Esophagus (tissue), 2 donors: Measurements from ENCODE around the gene POLR1A. TPM values are rescaled to one million over a fixed set of nuclear protein-coding genes. Genes with fewer than 3 reads are reported as not detected.

Experiments used
- H3K27ac ChIP-seq, 2 donors: one replicate each; pipeline ENCODE4 v1.5.1; 2013; ENCODE audit warnings: low read depth in 2 of 2, mild to moderate bottlenecking in 2 of 2, inconsistent platforms in 1 of 2, low read length in 1 of 2, moderate library complexity in 1 of 2
- H3K27me3 ChIP-seq, 2 donors: one replicate each; pipeline ENCODE4 v1.6.1; 2013; ENCODE audit warnings: low read length in 2 of 2, control low read depth in 1 of 2, mild to moderate bottlenecking in 1 of 2; ENCODE audit not compliant: insufficient read depth in 2 of 2, control insufficient read depth in 1 of 2
- H3K36me3 ChIP-seq, 2 donors: one replicate each; pipeline ENCODE4 v1.6.1; 2013; ENCODE audit warnings: low read length in 1 of 2; ENCODE audit not compliant: control insufficient read depth in 2 of 2, insufficient read depth in 2 of 2
- H3K4me1 ChIP-seq, 2 donors: one replicate each; pipeline ENCODE4 v1.6.1; 2013; ENCODE audit warnings: low read length in 1 of 2; ENCODE audit not compliant: control insufficient read depth in 2 of 2, insufficient read depth in 2 of 2
- H3K4me3 ChIP-seq, 2 donors: one replicate each; pipeline ENCODE4 v1.5.1; 2013; ENCODE audit warnings: low read length in 2 of 2, mild to moderate bottlenecking in 2 of 2, low read depth in 1 of 2, moderate library complexity in 1 of 2
- H3K9me3 ChIP-seq, 2 donors: one replicate each; pipeline ENCODE4 v1.6.1; 2013; ENCODE audit warnings: mild to moderate bottlenecking in 2 of 2, low read depth in 1 of 2, low read length in 1 of 2, moderate library complexity in 1 of 2; ENCODE audit not compliant: control insufficient read depth in 2 of 2, insufficient read depth in 1 of 2
- WGBS, 2 donors: extraction: QIAGEN DNeasy Blood & Tissue Kit; methylation state at CpG; one replicate each; pipeline ENCODE4 v1.1.7; 2013; 5-methylcytosine and 5-hydroxymethylcytosine counted together
- polyA plus RNA-seq, 2 donors: library from polyadenylated mRNA; stranded (reverse); fragments of 200-250 nt; gene quantifications; one replicate each; pipeline ENCODE4 v1.2.3, GENCODE V29; 2013
- donor health status: healthy with polysubstance abuse.
- donor health status: Bipolar disorder and iron deficiency.

POLR1A gene
- polyA plus RNA-seq, 2 donors: 4.2 to 4.8 TPM

- WGBS, 2 donors: 91 to 92% methylated on average over 7 of the region's 7 CpGs
- H3K27ac ChIP-seq: no peak overlapping the region
- H3K4me1 ChIP-seq: no peaks in the 10 kb centered on the region
- no peaks in the 10 kb centered on the region for H3K9me3 ChIP-seq
- no peaks in the 10 kb centered on the region for H3K27me3 ChIP-seq
- H3K4me3 ChIP-seq: no peak overlapping the region
- H3K36me3 ChIP-seq: peaks cover 23 to 28% of the 10 kb centered on the region in 2 donors
Observed at GRCh38 chr2:86138736-86139625, 33.3 kb upstream of the POLR1A start.

GRCh38 chr2:86136141-86136540 lies 30.5 kb upstream of the POLR1A start:
- Histone ChIP-seq H3K27ac (no peak overlapping the region), H3K27me3 (no peaks in the 10 kb centered on the region), H3K4me3 (no peak overlapping the region), H3K36me3 (peaks cover 34 to 37% of the 10 kb centered on the region in 2 donors), H3K4me1 (no peaks in the 10 kb centered on the region), H3K9me3 (no peaks in the 10 kb centered on the region)
- 76 to 85% methylated on average over 2 of the region's 2 CpGs for WGBS, 2 donors

GRCh38 chr2:86135653-86136052 lies 30.0 kb upstream of the POLR1A start:
- 74 to 77% methylated on average over 5 of the region's 5 CpGs for WGBS, 2 donors
- H3K36me3 ChIP-seq: peaks cover 30 to 37% of the 10 kb centered on the region in 2 donors
- no peaks in the 10 kb centered on the region for H3K9me3 ChIP-seq
- no peak overlapping the region for H3K27ac ChIP-seq
- no peaks in the 10 kb centered on the region for H3K27me3 ChIP-seq
- no peaks in the 10 kb centered on the region for H3K4me1 ChIP-seq
- no peak overlapping the region for H3K4me3 ChIP-seq

- Histone ChIP-seq H3K4me3 (no peak overlapping the region), H3K4me1 (no peaks in the 10 kb centered on the region), H3K27me3 (no peaks in the 10 kb centered on the region), H3K36me3 (peaks cover 33 to 39% of the 10 kb centered on the region in 2 donors), H3K9me3 (no peaks in the 10 kb centered on the region), H3K27ac (no peak overlapping the region)
- WGBS, 2 donors: 93 to 96% methylated on average over 4 of the region's 4 CpGs
Observed at GRCh38 chr2:86134709-86135108, 29.0 kb upstream of the POLR1A start.

- Histone ChIP-seq H3K9me3 (no peaks in the 10 kb centered on the region), H3K4me1 (no peaks in the 10 kb centered on the region), H3K27ac (no peak overlapping the region), H3K4me3 (no peak overlapping the region), H3K36me3 (peaks cover 17 to 30% of the 10 kb centered on the region in 2 donors), H3K27me3 (no peaks in the 10 kb centered on the region)
- 83% methylated on average over 5 of the region's 5 CpGs for WGBS, 2 donors
Observed at GRCh38 chr2:86124683-86125082, 19.0 kb upstream of the POLR1A start.

- no peak overlapping the region for H3K27ac ChIP-seq
- 92 to 93% methylated on average over 5 of the region's 5 CpGs for WGBS, 2 donors
- H3K9me3 ChIP-seq: no peaks in the 10 kb centered on the region
- no peaks in the 10 kb centered on the region for H3K4me1 ChIP-seq
- H3K4me3 ChIP-seq: no peak overlapping the region
- H3K36me3 ChIP-seq: peaks cover 16 to 29% of the 10 kb centered on the region in 2 donors
- no peaks in the 10 kb centered on the region for H3K27me3 ChIP-seq
Observed at GRCh38 chr2:86123328-86123925, 17.7 kb upstream of the POLR1A start.

- no peak overlapping the region for H3K4me3 ChIP-seq
- WGBS, 2 donors: 88 to 97% methylated on average over 2 of the region's 2 CpGs
- no peaks in the 10 kb centered on the region for H3K27me3 ChIP-seq
- H3K4me1 ChIP-seq: no peaks in the 10 kb centered on the region
- H3K27ac ChIP-seq: no peak overlapping the region
- H3K9me3 ChIP-seq: no peaks in the 10 kb centered on the region
- H3K36me3 ChIP-seq: peaks cover 17 to 25% of the 10 kb centered on the region in 2 donors
Observed at GRCh38 chr2:86118130-86118529, 12.4 kb upstream of the POLR1A start.

- peak overlapping the region in 1 of 2 donors; percentile 85 for H3K4me3 ChIP-seq
- H3K4me1 ChIP-seq: no peaks in the 10 kb centered on the region
- peaks cover 3 to 4% of the 10 kb centered on the region in 2 donors for H3K36me3 ChIP-seq
Observed at GRCh38 chr2:86107031-86107430, 1.3 kb upstream of the POLR1A start.

GRCh38 chr2:86105969-86106945 lies 571 bp upstream of the POLR1A start, which contains the start of gene PTCD3:
TSS of gene PTCD3 (plus strand) at chr2:86106235. CDS start at chr2:86106248, 13 bp downstream.
- Histone ChIP-seq H3K4me1 (no peaks in the 10 kb centered on the region), H3K27ac (peak within 1 kb of the TSS; percentile 89 to 91), H3K9me3 (no peaks in the 10 kb centered on the region), H3K36me3 (peaks cover 3 to 4% of the 10 kb centered on the region in 2 donors), H3K27me3 (no peaks in the 10 kb centered on the region), H3K4me3 (peak within 1 kb of the TSS; percentile 85 to 86)
- 0% methylated on average over 44 of the region's 44 CpGs for WGBS, 2 donors

More at GRCh38 chr2:86107031-86107430, 1.3 kb upstream of the POLR1A start:
- 13 to 20% methylated on average over 5 of the region's 5 CpGs for WGBS, 2 donors
- no peak overlapping the region for H3K27ac ChIP-seq
- no peaks in the 10 kb centered on the region for H3K27me3 ChIP-seq
- H3K9me3 ChIP-seq: no peaks in the 10 kb centered on the region
